CD14-positive monocyte (primary cell): Measurements from ENCODE around the gene TUBB4A. TPM values are rescaled to one million over a fixed set of nuclear protein-coding genes. Genes with fewer than 3 reads are reported as not detected.

Experiments
- DNase-seq, 3 donors: peaks; one replicate each; pipeline ENCODE4 v3.0.0-alpha.2; 2011 to 2022
- H2AFZ ChIP-seq: 2 replicates; pipeline ENCODE4 v1.6.0; 2012; ENCODE audit warnings: mild to moderate bottlenecking, low read depth, low read length, inconsistent platforms; ENCODE audit not compliant: insufficient read depth, poor library complexity, severe bottlenecking
- H3K27ac ChIP-seq, 2 donors: 1 replicate in 1 of 2; 2 replicates in 1 of 2; pipeline ENCODE4 v1.5.1; 2012 to 2013; ENCODE audit warnings: low read length in 2 of 2, control low read depth in 1 of 2, inconsistent platforms in 1 of 2, low read depth in 1 of 2, mild to moderate bottlenecking in 1 of 2
- H3K27me3 ChIP-seq, 2 donors: one replicate each; pipeline versions ENCODE4 v1.6.0 to v1.6.1; 2011 to 2013; ENCODE audit warnings: low read length in 2 of 2; ENCODE audit not compliant: control insufficient read depth in 2 of 2, insufficient read depth in 2 of 2
- H3K36me3 ChIP-seq, 2 donors: replicated peaks in 1 of 2; 1 replicate in 1 of 2; 2 replicates in 1 of 2; pipeline versions ENCODE4 v1.5.1 to v1.6.1; 2012 to 2013; ENCODE audit warnings: low read length in 2 of 2, control low read depth in 1 of 2, inconsistent platforms in 1 of 2, mild to moderate bottlenecking in 1 of 2; ENCODE audit not compliant: insufficient read depth in 2 of 2, control insufficient read depth in 1 of 2
- H3K4me1 ChIP-seq, 2 donors: 1 replicate in 1 of 2; 2 replicates in 1 of 2; pipeline versions ENCODE4 v1.5.1 to v1.6.1; 2012 to 2013; ENCODE audit warnings: low read length in 2 of 2, control low read depth in 1 of 2, inconsistent platforms in 1 of 2, mild to moderate bottlenecking in 1 of 2, moderate library complexity in 1 of 2; ENCODE audit not compliant: insufficient read depth in 2 of 2, control insufficient read depth in 1 of 2
- H3K4me2 ChIP-seq: replicated peaks from 2 replicates; pipeline ENCODE3; 2012; ENCODE audit warnings: low read length, moderate library complexity, mild to moderate bottlenecking; ENCODE audit not compliant: poor library complexity, severe bottlenecking; ENCODE audit errors: extremely low read depth
- H3K4me3 ChIP-seq, 3 experiments: fragments of 200-600 bp in 1 of 3; sonication (generic) in 1 of 3; replicated peaks in 1 of 3; 1 replicate in 2 of 3; 2 replicates in 1 of 3; pipeline ENCODE4 v1.5.1; 2011 to 2013; ENCODE audit warnings: low read length in 3 of 3, mild to moderate bottlenecking in 3 of 3, control low read depth in 2 of 3, low read depth in 2 of 3, inconsistent platforms in 1 of 3, moderate library complexity in 1 of 3
- H3K79me2 ChIP-seq: 2 replicates; pipeline ENCODE4 v1.6.0; 2012; ENCODE audit warnings: mild to moderate bottlenecking, control low read depth, inconsistent platforms, low read length, moderate library complexity; ENCODE audit not compliant: insufficient read depth
- H3K9ac ChIP-seq: 2 replicates; pipeline ENCODE4 v1.6.0; 2017; ENCODE audit warnings: low read length, mild to moderate bottlenecking; ENCODE audit not compliant: insufficient read depth, poor library complexity, severe bottlenecking
- H3K9me3 ChIP-seq, 2 donors: replicated peaks in 1 of 2; 1 replicate in 1 of 2; 2 replicates in 1 of 2; pipeline versions ENCODE4 v1.5.1 to v1.6.1; 2012 to 2013; ENCODE audit warnings: low read length in 2 of 2, control low read depth in 1 of 2; ENCODE audit not compliant: control insufficient read depth in 1 of 2, insufficient read depth in 1 of 2
- H4K20me1 ChIP-seq: 2 replicates; pipeline ENCODE4 v1.6.0; 2012; ENCODE audit warnings: mild to moderate bottlenecking, low read length, control low read depth, moderate library complexity; ENCODE audit not compliant: insufficient read depth
- H3K27ac Mint-ChIP-seq, 7 donors: one replicate each; pipeline ENCODE4 v1.8.0; 2020; ENCODE audit warnings: mild to moderate bottlenecking in 7 of 7, mixed read lengths in 7 of 7, moderate library complexity in 6 of 7, inconsistent platforms in 2 of 7
- H3K27me3 Mint-ChIP-seq, 3 donors: one replicate each; pipeline ENCODE4 v1.8.0; 2021 to 2022; ENCODE audit warnings: low read depth in 3 of 3, mild to moderate bottlenecking in 3 of 3, mixed read lengths in 3 of 3, moderate library complexity in 3 of 3, inconsistent platforms in 1 of 3
- H3K36me3 Mint-ChIP-seq, 2 donors: one replicate each; pipeline ENCODE4 v1.8.0; 2020; ENCODE audit warnings: mixed read lengths in 2 of 2, inconsistent platforms in 1 of 2, mild to moderate bottlenecking in 1 of 2
- H3K4me1 Mint-ChIP-seq: one replicate; pipeline ENCODE4 v1.8.0; 2020; ENCODE audit warnings: mild to moderate bottlenecking, mixed read lengths
- H3K4me3 Mint-ChIP-seq, 2 donors: one replicate each; pipeline ENCODE4 v1.8.0; 2020; ENCODE audit warnings: mild to moderate bottlenecking in 2 of 2, mixed read lengths in 2 of 2, moderate library complexity in 1 of 2
- H3K9me3 Mint-ChIP-seq, 7 donors: one replicate each; pipeline ENCODE4 v1.8.0; 2020 to 2022; ENCODE audit warnings: mixed read lengths in 7 of 7, mild to moderate bottlenecking in 6 of 7, moderate library complexity in 6 of 7, inconsistent platforms in 2 of 7
- WGBS: methylation state at CpG from one replicate; pipeline ENCODE4 v1.1.5; 2013; ENCODE audit warnings: missing lambda C conversion rate; ENCODE audit not compliant: insufficient coverage; 5-methylcytosine and 5-hydroxymethylcytosine counted together
- intact Hi-C, 2 donors: fragments of 100-400 bp; cut with micrococcal nuclease; formaldehyde crosslinking; loops; one replicate each; pipeline versions ENCODE4 v1.15.0 to v1.15.1; 2023
- polyA plus RNA-seq, 3 donors: library from polyadenylated mRNA; depleted of rRNA in 1 of 3; unstranded in 2 of 3; stranded (reverse) in 1 of 3; fragments of 300-500 nt in 2 of 3; fragments of >200 nt in 1 of 3; fragmentation: Illumina TruSeq in 2 of 3; gene quantifications; 1 replicate in 2 of 3; 2 replicates in 1 of 3; pipeline ENCODE4 v1.2.3, GENCODE V29; 2012 to 2021
- TF ChIP-seq, protein P1 (sequence below): fragments of 200-600 bp; IDR thresholded peaks from one replicate; pipeline ENCODE4 v1.8.0; 2022; ENCODE audit warnings: antibody characterized with exemption, mild to moderate bottlenecking

Gene TUBB4A
- polyA plus RNA-seq, 3 donors, result 0.16 TPM; not detected in 2

DNA sequence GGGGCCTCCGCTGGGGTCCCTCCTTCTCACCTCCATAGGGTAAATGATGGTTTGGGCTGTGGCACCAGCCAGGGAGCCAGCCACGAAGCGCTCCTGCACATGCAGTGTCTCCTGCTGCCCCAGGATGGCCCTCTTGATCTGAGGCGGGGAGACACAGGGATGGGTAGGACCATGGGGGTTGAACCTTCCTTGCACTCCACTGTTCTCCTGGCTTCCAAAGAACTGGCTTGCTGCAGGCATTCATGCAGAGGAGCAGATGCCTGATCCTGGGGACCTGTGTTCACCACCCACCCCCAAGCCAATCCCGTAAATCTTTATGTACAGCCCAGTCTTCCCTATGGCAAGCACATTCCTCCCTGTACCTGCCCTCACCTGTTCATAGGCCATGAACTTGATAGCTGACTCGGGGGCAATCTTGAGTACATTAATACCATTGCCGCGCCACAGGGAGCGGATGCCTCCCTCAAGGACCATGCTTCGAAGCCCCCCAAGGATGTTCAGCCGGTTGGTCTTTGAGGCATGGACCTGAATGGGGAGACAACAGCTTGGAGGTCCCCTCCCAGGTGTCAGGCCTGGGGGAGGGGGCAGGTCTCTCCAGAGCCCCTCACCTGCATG is 48.1 kb downstream of the TUBB4A start:
- no peak for DNase-seq
- 100% methylated on average over 4 of the region's 11 CpGs for WGBS

DNA sequence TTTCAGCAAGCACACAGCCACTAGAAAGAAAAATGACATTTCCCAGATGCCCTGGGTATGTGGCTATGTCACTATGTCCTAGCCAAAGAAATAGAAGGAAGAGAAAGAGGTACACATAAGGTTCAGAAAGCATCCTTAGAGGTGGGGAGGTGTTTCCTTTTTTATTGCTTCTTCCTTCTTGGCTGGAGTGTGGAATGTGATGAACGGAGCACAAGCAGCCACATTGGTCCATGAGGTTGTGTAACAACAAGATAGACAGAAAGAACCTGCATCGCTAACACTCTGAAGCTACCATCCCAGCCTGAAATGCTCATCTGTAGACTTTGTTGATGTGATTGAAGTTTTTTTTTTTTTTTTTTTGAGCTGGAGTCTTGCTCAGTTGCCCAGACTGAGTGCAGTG is 49.2 kb downstream of the TUBB4A start:
- no peak overlapping the region for H3K4me3 Mint-ChIP-seq

More for the DNA sequence above, 48.1 kb downstream of the TUBB4A start:
- Mint-ChIP-seq H3K36me3 (peaks cover 0 to 4% of the 10 kb centered on the region in 2 donors), H3K9me3 (peaks cover 8 to 36% (median 30%) of the 10 kb centered on the region in 7 donors), H3K27ac (peak overlapping the region in 1 of 7 donors; percentile 31), H3K4me3 (no peak overlapping the region), H3K27me3 (peaks cover 5 to 18% (median 13%) of the 10 kb centered on the region in 3 donors), H3K4me1 (peaks cover 6% of the 10 kb centered on the region)
- Histone ChIP-seq H3K9ac (no peak overlapping the region), H3K9me3 (peaks cover 13 to 21% of the 10 kb centered on the region in 2 donors), H3K4me3 (no peak overlapping the region), H3K27ac (no peak overlapping the region), H3K4me1 (peaks cover 0 to 1% of the 10 kb centered on the region in 2 donors), H2AFZ (no peak overlapping the region), H3K36me3 (no peaks in the 10 kb centered on the region), H3K27me3 (peaks cover 0 to 8% of the 10 kb centered on the region in 2 donors), H3K4me2 (no peak overlapping the region), H3K79me2 (no peaks in the 10 kb centered on the region), H4K20me1 (no peaks in the 10 kb centered on the region)
- intact Hi-C loops, result no loop called here
- TF ChIP-seq, protein P1, sequence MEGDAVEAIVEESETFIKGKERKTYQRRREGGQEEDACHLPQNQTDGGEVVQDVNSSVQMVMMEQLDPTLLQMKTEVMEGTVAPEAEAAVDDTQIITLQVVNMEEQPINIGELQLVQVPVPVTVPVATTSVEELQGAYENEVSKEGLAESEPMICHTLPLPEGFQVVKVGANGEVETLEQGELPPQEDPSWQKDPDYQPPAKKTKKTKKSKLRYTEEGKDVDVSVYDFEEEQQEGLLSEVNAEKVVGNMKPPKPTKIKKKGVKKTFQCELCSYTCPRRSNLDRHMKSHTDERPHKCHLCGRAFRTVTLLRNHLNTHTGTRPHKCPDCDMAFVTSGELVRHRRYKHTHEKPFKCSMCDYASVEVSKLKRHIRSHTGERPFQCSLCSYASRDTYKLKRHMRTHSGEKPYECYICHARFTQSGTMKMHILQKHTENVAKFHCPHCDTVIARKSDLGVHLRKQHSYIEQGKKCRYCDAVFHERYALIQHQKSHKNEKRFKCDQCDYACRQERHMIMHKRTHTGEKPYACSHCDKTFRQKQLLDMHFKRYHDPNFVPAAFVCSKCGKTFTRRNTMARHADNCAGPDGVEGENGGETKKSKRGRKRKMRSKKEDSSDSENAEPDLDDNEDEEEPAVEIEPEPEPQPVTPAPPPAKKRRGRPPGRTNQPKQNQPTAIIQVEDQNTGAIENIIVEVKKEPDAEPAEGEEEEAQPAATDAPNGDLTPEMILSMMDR, result no peak

More for the DNA sequence above, 49.2 kb downstream of the TUBB4A start:
- Mint-ChIP-seq H3K36me3 (no peaks in the 10 kb centered on the region), H3K27ac (no peak overlapping the region), H3K4me1 (no peaks in the 10 kb centered on the region), H3K9me3 (peaks cover 8 to 34% (median 30%) of the 10 kb centered on the region in 7 donors), H3K27me3 (peaks cover 3 to 8% (median 4%) of the 10 kb centered on the region in 3 donors)
- Histone ChIP-seq H3K4me1 (no peaks in the 10 kb centered on the region), H3K9me3 (peaks cover 13 to 21% of the 10 kb centered on the region in 2 donors), H3K4me2 (no peak overlapping the region), H3K4me3 (no peak overlapping the region), H2AFZ (no peak overlapping the region), H3K79me2 (no peaks in the 10 kb centered on the region), H3K27me3 (peaks cover 0 to 2% of the 10 kb centered on the region in 2 donors), H3K36me3 (no peaks in the 10 kb centered on the region), H3K9ac (no peak overlapping the region), H3K27ac (no peak overlapping the region), H4K20me1 (no peaks in the 10 kb centered on the region)
- TF ChIP-seq, protein P1, result no peak
- intact Hi-C loops, result no loop called here
- no CpG with 5 or more reads among the region's 2 CpGs for WGBS
- no peak for DNase-seq
